HEK293 (cell line): ENCODE results near the gene NEK11.

Source experiments
- SP2 ChIP-seq: fragments of 450-650 bp; formaldehyde crosslinking; IDR thresholded peaks from 2 replicates; pipeline ENCODE4 v1.5.1; 2016; ENCODE audit warnings: missing biosample characterization, missing genetic modification characterization
- YY1 ChIP-seq: fragments of 450-650 bp; formaldehyde crosslinking; IDR thresholded peaks from 2 replicates; pipeline ENCODE4 v1.5.1; 2018; ENCODE audit warnings: missing biosample characterization, missing genetic modification characterization
- ZIC2 ChIP-seq: fragments of 450-650 bp; formaldehyde crosslinking; IDR thresholded peaks from 2 replicates; pipeline ENCODE4 v1.5.1; 2016; ENCODE audit warnings: missing biosample characterization, missing genetic modification characterization
- ZNF223 ChIP-seq: fragments of 450-650 bp; formaldehyde crosslinking; IDR thresholded peaks from 2 replicates; pipeline ENCODE4 v1.5.1; 2016; ENCODE audit warnings: missing biosample characterization, missing genetic modification characterization
- ZNF501 ChIP-seq: fragments of 450-650 bp; formaldehyde crosslinking; IDR thresholded peaks from 2 replicates; pipeline ENCODE4 v1.5.1; 2016; ENCODE audit warnings: missing biosample characterization, missing genetic modification characterization
- ZNF544 ChIP-seq: fragments of 450-650 bp; formaldehyde crosslinking; IDR thresholded peaks from 2 replicates; pipeline ENCODE4 v1.5.0; 2017; ENCODE audit warnings: missing biosample characterization, missing genetic modification characterization
- TF ChIP-seq, protein P1 (sequence below): fragments of 450-650 bp; formaldehyde crosslinking; IDR thresholded peaks from 2 replicates; pipeline ENCODE4 v1.5.1; 2016; ENCODE audit warnings: missing biosample characterization, missing genetic modification characterization
- TF ChIP-seq, protein P2 (sequence below): fragments of 450-650 bp; formaldehyde crosslinking; IDR thresholded peaks from 2 replicates; pipeline ENCODE4 v1.5.1; 2016; ENCODE audit warnings: missing biosample characterization, missing genetic modification characterization

DNA sequence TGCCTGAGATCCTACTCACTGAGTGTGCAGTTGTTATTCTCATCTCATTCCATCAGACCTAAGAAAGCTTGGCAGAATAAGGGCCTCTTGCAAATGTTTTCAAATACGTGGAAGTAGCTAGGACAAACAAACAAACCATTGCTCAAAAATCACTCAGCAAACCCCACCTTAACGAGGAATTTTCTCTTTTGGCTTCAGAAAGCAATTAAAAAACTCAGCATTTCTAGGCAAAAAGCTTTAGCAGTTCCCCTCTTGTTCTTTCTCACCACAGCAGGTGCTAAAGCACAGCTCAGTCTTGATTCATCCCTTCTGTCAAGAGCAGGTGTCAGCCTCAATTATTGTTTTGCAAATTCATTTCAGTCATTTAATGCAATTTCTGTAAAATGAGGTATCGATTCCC is 296.3 kb downstream of the NEK11 start:
- TF ChIP-seq, protein P1, sequence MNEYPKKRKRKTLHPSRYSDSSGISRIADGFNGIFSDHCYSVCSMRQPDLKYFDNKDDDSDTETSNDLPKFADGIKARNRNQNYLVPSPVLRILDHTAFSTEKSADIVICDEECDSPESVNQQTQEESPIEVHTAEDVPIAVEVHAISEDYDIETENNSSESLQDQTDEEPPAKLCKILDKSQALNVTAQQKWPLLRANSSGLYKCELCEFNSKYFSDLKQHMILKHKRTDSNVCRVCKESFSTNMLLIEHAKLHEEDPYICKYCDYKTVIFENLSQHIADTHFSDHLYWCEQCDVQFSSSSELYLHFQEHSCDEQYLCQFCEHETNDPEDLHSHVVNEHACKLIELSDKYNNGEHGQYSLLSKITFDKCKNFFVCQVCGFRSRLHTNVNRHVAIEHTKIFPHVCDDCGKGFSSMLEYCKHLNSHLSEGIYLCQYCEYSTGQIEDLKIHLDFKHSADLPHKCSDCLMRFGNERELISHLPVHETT (tag by site-specific recombination), result no peak
- TF ChIP-seq SP2 (tag by site-specific recombination) (no peak), YY1 (tag by site-specific recombination) (no peak), ZIC2 (no peak), ZNF223 (tag by site-specific recombination) (no peak), ZNF501 (tag by site-specific recombination) (no peak), ZNF544 (tag by site-specific recombination) (no peak)
- TF ChIP-seq, protein P2, sequence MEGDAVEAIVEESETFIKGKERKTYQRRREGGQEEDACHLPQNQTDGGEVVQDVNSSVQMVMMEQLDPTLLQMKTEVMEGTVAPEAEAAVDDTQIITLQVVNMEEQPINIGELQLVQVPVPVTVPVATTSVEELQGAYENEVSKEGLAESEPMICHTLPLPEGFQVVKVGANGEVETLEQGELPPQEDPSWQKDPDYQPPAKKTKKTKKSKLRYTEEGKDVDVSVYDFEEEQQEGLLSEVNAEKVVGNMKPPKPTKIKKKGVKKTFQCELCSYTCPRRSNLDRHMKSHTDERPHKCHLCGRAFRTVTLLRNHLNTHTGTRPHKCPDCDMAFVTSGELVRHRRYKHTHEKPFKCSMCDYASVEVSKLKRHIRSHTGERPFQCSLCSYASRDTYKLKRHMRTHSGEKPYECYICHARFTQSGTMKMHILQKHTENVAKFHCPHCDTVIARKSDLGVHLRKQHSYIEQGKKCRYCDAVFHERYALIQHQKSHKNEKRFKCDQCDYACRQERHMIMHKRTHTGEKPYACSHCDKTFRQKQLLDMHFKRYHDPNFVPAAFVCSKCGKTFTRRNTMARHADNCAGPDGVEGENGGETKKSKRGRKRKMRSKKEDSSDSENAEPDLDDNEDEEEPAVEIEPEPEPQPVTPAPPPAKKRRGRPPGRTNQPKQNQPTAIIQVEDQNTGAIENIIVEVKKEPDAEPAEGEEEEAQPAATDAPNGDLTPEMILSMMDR, result no peak
